Vagina (tissue), 2 donors: Measurements from ENCODE around the gene BMERB1.

Experiments
- POLR2AphosphoS5 ChIP-seq, 2 donors: sonication (generic); formaldehyde crosslinking; IDR thresholded peaks; one replicate each; pipeline ENCODE4 v1.9.0; 2017; ENCODE audit warnings: antibody characterized with exemption in 2 of 2, mild to moderate bottlenecking in 2 of 2, low read depth in 1 of 2; ENCODE audit not compliant: insufficient read depth in 1 of 2
- TF ChIP-seq, protein P1 (sequence below), 3 experiments: fragments of 450-650 bp in 2 of 3; fragments of 200-600 bp in 1 of 3; sonication (generic) in 1 of 3; IDR thresholded peaks; one replicate each; pipeline ENCODE4 v1.5.1; 2017 to 2019; ENCODE audit warnings: antibody characterized with exemption in 3 of 3, mild to moderate bottlenecking in 2 of 3, moderate library complexity in 2 of 3

DNA sequence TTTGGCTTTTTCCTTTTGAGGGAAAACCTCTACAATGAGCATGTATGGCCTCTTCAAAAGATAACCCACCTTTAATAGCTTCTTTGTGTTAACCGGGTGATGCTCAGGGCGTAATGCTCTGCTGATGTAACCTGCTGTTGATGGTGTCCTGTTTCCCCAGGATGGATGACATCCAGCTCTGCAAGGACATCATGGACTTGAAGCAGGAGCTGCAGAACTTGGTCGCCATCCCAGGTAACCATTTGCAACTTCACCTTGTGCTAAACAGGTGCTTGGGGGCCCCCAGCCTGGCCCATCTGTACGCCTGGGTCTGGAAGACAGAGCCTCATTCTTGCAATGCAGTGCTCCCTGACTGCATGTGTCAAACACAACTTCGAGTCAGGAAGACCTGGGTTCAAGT, 133.4 kb downstream of the BMERB1 start:
- TF ChIP-seq, protein P1, sequence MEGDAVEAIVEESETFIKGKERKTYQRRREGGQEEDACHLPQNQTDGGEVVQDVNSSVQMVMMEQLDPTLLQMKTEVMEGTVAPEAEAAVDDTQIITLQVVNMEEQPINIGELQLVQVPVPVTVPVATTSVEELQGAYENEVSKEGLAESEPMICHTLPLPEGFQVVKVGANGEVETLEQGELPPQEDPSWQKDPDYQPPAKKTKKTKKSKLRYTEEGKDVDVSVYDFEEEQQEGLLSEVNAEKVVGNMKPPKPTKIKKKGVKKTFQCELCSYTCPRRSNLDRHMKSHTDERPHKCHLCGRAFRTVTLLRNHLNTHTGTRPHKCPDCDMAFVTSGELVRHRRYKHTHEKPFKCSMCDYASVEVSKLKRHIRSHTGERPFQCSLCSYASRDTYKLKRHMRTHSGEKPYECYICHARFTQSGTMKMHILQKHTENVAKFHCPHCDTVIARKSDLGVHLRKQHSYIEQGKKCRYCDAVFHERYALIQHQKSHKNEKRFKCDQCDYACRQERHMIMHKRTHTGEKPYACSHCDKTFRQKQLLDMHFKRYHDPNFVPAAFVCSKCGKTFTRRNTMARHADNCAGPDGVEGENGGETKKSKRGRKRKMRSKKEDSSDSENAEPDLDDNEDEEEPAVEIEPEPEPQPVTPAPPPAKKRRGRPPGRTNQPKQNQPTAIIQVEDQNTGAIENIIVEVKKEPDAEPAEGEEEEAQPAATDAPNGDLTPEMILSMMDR (IDR thresholded peaks at IDR 0.05), result no peak
- no peak for TF ChIP-seq POLR2AphosphoS5 (IDR thresholded peaks at IDR 0.05; ENCODE audit: insufficient read depth in 1 of 2, low read depth in 1 of 2)
